GM21529 (cell line): ENCODE results near the gene LRP3.
"Not testable (repeated sequence)": the region's sequence is repeated elsewhere in the genome, so short reads cannot be mapped to it uniquely, and the experiment has no call there.

Experiments used
- ATAC-seq: cut with Tn5 transposase; IDR thresholded peaks from one replicate; pipeline ENCODE4 v1.9.1; 2021; ENCODE audit not compliant: unreplicated experiment

The LRP3 gene

GRCh38 chr19:33193865-33194362 is at the start of gene LRP3:
TSS of gene LRP3 (plus strand) at chr19:33194330. CDS start at chr19:33194786, 456 bp downstream.
- no peak for ATAC-seq

- no peak for ATAC-seq
These were observed 47.9 kb upstream of the LRP3 start for GRCh38 chr19:33146209-33146608.

GRCh38 chr19:33147538-33147937 is 46.6 kb upstream of the LRP3 start:
- no peak for ATAC-seq

- ATAC-seq, result no peak
These were observed 43.1 kb upstream of the LRP3 start for GRCh38 chr19:33150852-33151518.

GRCh38 chr19:33152176-33152575 is 42.0 kb upstream of the LRP3 start:
- ATAC-seq, result no peak

- not testable (repeated sequence) for ATAC-seq
These were observed 41.5 kb upstream of the LRP3 start for GRCh38 chr19:33152625-33153024.

GRCh38 chr19:33154313-33154712 is 39.8 kb upstream of the LRP3 start:
- ATAC-seq, result not testable (repeated sequence)

- no peak for ATAC-seq
These were observed 37.8 kb upstream of the LRP3 start for GRCh38 chr19:33156334-33156733.

- no peak for ATAC-seq
These were observed 36.2 kb upstream of the LRP3 start for GRCh38 chr19:33157906-33158305.

- ATAC-seq, result no peak
These were observed 35.8 kb upstream of the LRP3 start for GRCh38 chr19:33158365-33158764.

- ATAC-seq, result no peak
These were observed 35.0 kb upstream of the LRP3 start for GRCh38 chr19:33159149-33159548.

GRCh38 chr19:33159893-33160292 is 34.2 kb upstream of the LRP3 start:
- no peak for ATAC-seq

- no peak for ATAC-seq
These were observed 32.9 kb upstream of the LRP3 start for GRCh38 chr19:33161201-33161600.

GRCh38 chr19:33163481-33163880 is 30.6 kb upstream of the LRP3 start:
- no peak for ATAC-seq

- not testable (repeated sequence) for ATAC-seq
These were observed 28.1 kb upstream of the LRP3 start for GRCh38 chr19:33166037-33166436.

- ATAC-seq, result no peak
These were observed 26.7 kb upstream of the LRP3 start for GRCh38 chr19:33167438-33167837.

- ATAC-seq, result no peak
These were observed 25.6 kb upstream of the LRP3 start for GRCh38 chr19:33168528-33168927.

GRCh38 chr19:33171222-33171795 is 22.8 kb upstream of the LRP3 start:
- no peak for ATAC-seq

- no peak for ATAC-seq
These were observed 22.2 kb upstream of the LRP3 start for GRCh38 chr19:33171916-33172359.

- ATAC-seq, result no peak
These were observed 19.9 kb upstream of the LRP3 start for GRCh38 chr19:33174186-33174585.

- no peak for ATAC-seq
These were observed 18.9 kb upstream of the LRP3 start for GRCh38 chr19:33175156-33175782.
